M059J (cell line): Measurements from ENCODE around the gene EFCAB8. TPM values are rescaled to one million over a fixed set of nuclear protein-coding genes. Genes with fewer than 3 reads are reported as not detected.
"Not testable (repeated sequence)": the region's sequence is repeated elsewhere in the genome, so short reads cannot be mapped to it uniquely, and the experiment has no call there.

Source experiments
- DNase-seq: peaks from one replicate; pipeline ENCODE4 v3.0.0-alpha.2; 2012; ENCODE audit warnings: low read depth
- total RNA-seq: library from RNA; depleted of rRNA; stranded (reverse); fragments of >200 nt; shearing (Covaris generic); gene quantifications from 2 replicates; pipeline ENCODE4 v1.2.3, GENCODE V29; 2014

EFCAB8 gene
- total RNA-seq, 1 experiment from 2014 or later: not detected

DNA sequence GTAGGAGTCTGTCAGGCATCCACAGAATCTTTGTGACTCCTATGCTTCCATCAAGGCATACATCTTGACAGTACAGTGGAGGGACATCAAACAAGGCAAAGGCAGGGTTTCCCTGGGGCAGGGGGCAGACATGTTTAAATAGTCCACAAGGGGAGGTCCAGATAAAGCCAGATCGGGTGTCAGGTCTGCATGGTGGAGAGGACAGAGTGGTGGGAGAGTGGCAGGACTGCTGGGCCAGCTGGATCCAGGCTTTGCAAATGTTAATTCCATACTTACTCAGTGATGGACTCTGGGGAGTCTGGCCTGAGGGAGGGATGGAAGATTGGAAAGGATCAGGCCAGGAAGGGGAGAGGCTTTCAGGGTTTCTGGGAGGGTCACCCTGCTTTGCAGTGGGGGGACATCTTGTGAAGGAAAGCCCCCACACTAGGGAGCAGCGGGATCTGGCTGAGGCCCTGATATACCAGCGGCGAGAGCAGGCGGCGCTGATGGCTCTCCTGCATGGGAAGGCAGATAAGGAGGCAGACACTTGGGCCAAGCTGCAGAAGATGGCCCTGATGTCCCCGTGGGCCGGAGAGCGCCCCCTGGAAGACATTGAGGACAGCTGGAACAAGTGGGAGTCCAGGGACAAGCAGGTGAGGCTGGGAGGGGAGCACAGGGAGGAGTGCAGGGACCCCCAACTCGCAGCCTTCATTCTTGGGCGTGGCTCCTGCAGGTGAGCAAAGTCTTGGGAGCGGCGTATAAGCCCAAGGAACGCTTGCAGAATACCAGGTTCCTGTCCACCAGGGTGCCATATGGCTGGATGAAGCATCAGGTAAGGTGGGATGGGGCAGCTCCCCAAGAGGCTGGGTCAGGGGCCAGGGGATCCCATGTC is 100.9 kb downstream of the EFCAB8 start:
- no peak for DNase-seq

DNA sequence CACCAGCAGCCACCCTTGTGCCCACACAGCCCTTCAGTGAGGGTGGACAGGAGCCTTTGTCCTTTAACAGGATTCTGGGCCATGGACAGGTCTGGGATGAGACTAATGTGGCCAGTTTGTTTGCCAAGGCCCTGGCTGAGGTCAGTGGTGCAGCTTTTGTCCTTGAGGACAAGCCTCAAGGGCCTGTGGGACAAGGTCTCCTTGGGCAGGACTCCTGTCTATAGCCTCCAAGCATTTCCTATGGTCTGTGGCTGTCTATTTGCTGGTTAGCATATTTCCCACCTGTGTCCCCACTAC is 101.4 kb downstream of the EFCAB8 start:
- no peak for DNase-seq

DNA sequence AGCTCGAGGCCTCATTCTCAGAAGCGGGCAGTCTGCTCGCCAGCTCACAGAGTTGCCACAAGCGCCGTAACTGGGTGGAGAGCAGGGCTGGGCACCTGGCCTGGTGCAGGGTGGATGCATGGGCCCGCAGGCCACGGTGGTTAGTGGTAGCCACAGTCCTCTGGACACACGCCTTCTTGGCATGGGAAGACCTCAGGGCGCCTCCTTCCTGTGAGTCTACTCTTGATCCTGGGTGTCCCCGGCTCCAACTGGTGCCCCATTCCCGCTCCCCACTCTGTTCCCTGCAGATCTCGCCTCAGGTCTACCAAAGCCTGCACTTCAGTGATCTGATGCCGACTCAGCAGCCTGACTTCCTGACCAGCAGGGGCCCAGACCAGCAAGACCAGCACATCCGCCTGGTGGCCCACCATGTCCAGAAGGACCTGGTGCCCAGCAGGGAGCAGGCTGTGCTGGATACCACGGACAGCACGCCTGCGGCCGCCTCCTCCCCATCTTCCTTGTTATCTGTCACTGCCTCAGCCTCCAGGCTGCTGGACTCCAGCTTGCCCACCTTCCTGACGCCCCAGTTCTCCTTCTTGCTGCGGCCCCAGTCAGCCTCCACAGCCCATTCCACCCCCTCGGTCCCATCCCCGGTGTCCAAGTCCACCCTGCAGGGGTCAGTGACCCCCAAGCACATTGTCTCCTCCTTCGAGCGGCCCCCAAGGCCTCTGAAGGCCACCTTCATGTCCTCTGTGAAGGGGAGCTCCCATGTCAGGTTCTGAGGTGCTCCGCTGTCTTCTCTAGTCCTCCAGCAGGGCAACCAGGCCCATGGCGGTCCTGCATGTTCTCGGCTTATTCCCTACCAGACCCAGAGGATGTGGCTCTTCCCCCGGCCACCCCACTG is 102.4 kb downstream of the EFCAB8 start:
- DNase-seq: no peak

DNA sequence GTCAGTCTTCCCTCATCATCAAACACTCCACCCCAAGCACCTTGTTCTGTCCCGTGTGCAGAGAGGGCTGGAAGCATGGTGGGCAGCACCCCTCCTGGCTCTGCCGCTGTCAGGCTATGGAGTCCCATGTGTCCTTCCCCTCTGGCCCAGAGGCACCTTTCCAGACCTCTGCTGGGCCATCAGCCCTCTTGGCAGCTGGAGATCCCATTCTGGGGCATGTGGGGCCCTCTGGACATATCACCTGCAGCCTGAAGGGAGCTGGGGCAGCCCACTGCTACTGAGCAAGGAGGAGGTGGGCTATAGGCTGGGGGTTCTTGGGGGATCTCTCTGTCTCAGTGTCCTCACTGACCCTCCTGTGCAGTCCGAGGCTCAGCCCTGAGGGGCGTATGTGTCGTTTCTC is 103.3 kb downstream of the EFCAB8 start:
- DNase-seq: no peak

DNA sequence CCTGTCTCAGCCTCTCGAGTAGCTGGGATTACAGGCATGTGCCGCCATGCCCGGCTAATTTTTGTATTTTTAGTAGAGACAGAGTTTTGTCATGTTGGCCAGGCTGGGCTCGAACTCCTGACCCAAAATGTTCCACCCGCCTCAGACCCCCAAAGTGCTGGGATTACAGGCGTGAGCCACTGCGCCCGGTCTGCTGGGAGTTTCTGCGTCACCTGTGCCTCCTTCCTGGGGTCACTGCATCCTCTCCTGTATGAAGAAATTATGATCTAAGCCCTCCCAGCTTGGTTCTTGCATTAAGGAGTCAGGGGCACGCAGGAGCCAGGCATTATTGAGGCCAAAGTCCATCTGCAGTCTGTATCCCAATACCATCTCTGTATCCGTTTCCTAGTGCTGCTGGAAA is 103.9 kb downstream of the EFCAB8 start:
- DNase-seq: not testable (repeated sequence)

DNA sequence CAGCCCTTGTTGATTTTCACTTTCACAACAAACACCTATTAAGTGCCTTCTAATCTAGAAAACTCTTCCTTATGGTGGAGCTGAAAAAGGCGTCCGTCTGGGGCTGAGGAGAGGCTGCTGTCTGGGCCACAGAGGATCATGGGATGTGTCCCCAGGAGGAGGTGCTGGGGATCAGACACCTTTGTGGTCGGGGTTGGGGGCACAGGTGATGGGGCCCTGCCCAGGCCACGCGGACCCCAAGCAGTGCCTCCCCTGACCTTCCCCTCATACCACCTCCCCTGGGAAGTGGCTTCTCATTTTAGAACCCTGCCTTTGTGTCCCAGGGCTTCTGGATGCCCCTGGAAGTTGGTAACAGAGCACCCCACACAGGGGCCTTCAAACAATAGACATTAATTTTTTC is 104.5 kb downstream of the EFCAB8 start:
- no peak for DNase-seq

DNA sequence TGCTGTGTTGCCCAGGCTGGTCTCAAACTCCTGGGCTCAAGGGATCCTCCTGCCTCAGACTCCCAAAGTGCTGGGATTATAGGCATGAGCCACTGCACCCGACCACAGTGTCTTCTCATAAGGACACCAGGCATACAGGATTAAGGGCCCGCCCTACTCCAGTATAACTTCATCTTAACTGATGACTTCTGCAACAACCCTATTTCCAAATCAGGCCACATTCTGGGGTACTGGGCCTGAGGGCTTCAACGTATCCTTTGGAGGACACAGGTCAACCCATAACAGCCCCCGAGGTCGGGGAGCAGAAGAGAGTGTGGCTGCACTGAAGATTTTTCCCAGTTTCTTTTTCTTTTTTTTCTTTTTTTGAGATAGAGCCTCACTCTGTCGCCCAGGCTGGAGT is 105.9 kb downstream of the EFCAB8 start:
- DNase-seq: no peak

DNA sequence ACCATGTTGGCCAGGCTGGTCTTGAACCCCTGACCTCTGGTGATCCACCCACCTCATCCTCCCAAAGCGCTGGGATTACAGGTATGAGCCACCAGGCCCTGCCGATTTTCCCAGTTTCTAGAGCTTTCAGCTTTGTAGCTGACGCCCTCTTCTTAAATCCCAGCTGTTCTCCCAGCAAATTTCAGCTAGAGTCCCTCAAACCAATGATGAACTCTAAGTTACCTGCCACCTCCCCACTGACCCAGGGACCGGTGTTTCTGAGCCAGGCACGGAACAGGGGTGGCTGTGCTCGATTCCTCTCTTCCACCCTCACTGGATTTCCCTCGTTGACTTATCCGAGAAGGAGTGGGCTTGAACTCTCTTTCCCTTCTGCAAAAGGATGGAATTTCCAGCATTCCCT is 106.4 kb downstream of the EFCAB8 start:
- DNase-seq: no peak

DNA sequence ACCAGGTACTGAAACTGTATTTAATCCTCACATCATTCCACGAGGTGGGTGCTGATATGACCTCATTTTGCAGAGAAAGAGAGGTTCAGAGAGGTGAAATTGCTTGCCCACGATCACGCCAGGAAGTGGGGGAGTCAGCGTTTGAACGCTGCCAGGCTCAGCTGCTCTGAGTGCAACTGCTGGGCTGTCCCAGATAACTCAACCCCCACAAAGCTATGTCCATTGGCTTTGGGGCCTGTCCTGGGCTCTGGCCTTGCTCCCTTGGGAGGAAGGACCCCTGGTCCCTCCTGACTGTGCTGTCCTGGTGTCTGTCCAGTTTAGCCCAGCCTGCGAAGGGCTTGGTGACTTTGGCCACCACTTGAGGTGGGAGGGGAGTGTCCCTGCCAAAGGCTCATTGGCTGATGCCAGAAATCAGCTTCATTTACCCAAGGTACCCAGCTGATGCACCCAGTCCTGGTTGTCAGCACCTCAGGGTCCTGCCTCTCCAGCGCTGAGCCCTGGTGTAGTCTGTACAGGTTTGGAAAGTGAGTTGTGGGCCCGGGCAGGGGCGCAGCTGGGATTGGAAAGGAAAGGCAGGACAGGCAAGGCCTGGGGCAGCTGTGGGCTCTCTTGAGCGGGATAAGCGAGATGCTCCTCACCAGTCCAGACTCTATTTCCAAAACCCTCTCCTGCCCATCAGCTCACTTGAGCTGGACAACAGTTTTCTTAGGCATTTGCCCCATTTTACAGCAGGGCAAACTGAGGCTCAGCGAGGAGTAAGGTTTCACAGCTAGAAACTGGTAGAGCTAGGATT is 107.1 kb downstream of the EFCAB8 start:
- no peak for DNase-seq

DNA sequence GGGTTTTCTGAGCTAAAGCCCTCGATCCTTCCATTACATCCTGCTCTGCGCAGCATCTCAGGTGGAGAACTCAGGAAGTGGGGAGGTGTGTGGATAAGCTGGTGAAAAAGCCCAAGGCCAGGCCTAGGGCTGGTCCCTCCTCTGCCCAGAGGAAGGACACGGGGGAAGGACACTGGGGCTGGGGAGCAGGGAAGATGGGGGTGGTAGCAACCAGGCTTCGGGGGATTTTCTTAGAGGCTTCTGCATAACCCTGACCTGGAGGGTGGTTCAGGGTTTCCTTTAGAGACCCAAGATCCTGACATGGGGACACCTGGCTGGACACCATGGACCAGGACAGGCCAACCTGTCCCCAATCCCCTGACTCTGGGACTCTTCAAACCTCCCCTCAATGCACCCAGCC is 107.7 kb downstream of the EFCAB8 start:
- no peak for DNase-seq

DNA sequence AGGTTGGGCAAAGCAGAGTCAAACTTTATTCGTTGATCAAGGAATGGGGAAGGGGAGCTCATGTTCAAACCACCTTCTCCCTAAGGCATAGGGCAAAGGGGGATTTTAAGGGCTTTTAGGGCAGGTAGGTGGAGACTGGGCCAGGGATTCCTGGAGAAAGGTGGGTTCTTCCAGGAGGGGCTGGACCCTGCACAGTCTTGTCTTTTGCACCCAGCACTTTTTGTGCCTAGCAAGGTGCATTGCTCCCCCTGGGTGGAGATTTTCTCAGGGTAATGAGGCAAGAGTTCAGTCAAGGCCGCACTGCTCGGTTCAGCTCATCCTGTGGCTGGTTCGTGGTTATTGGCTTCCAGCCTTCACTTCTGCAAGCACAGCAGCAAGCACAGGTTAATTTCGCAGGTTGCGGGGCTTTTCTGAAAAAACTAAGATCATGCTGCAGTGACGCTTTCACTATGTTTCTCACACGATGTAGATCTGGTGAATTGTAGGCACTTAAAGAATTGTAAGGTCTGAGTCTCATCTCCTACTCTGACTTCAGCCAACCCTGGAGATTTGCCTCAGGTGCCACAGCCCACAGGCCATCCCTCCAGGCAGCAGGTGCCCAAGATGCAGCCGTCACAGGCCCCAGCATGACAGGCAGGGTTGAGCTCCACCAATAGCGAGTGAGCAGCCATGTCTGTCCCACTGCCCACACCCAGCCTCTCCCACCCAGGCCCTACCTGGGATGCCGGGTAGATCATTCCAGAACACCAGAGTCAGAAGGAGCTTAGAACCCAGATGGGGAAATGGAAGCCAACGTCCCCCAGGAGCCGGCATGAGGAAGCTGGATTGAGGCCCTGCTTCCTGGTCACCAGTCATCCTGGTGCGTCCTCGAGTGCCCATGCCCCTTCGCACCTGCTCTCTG is 108.4 kb downstream of the EFCAB8 start:
- no peak for DNase-seq

DNA sequence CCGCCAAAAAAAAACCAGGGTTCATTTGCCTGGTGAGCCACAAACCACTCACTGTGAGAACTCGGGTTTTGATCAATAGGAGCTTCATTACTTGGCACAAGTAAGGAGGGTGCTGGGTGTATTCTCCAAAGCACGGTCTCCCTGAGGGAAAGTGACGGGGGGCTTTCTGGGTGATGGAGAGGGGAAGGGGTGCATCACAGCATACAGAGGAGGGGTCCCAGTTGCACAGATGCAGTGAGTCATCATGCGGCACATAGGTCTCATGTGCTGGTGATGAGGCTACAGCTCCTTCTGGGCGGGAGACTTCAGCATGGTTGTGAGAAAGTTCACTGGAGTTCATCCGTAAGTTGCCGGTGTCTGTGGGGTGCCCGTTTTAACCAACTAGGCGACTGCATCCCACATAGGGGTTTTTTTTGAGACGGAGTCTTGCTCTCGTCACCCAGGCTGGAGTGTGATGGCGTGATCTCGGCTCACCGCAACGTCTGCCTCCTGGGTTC is 109.3 kb downstream of the EFCAB8 start:
- DNase-seq: no peak

DNA sequence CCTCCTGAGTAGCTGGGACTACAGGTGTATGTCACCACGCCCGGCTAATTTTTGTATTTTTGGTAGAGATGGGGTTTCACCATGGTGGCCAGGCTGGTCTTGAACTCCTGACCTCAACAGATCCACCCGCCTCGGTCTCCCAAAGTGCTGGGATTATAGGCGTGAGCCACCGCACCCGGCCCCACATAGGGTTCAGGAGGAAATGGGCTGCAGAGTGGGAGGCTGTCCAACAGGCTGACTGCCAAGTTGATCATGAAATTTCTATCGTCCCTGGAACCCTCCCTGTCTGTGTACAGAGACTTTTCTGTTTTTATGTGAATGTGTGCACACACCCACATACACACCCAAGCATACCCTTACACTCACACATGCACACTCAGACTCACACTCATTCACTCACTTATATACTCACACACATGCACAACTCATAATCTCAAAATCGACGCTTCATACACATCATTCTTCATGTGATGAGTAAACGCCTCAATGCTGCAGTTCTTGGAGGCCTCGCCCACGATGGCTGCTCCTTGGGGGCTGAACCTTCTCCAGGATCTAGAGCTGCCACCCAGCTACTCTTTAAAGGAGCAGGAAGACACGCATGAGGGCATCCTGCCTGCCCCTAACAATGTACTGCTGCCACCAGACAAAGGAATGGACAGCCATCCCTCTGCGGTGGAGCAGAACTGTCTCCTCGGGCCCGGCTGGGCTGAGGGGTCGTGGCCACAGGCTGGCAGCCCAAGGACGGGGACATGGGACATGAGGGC is 109.9 kb downstream of the EFCAB8 start:
- no peak for DNase-seq

DNA sequence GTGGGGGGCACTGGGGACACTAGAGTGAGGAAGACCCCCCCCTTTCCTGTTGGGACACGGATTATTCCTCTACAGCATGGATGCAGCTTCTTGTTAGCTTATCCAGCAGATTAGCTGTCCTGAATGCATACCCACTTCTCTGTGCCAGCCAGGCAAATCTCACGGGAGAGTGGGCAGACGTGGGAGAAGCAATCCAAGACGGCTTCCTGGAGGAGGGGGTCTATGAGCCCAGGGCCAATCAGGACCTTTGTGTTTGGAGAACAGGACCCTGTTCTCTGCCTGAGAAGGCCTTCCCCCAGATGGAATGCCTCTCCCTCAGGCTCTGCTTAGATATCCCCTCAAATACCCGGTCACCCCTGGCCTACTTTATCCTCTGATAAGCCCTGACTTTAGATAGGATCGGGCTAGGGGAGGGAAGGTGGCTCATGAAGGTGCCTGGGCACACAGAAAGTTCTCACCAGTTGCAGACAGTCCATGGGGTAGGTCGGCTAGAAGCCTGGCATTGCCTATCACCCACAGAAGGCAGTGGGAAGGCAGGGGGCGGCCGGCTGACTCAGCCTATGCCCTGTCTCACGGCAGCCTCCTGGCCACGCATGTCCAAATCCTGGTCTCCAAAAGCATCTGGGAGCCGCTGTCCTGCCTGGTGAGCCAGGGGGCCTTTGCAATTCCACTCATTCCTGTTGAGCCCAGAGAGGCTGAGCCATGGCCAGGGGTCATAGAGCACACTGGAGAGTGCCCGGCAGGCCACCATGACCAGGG is 110.8 kb downstream of the EFCAB8 start:
- DNase-seq: no peak

DNA sequence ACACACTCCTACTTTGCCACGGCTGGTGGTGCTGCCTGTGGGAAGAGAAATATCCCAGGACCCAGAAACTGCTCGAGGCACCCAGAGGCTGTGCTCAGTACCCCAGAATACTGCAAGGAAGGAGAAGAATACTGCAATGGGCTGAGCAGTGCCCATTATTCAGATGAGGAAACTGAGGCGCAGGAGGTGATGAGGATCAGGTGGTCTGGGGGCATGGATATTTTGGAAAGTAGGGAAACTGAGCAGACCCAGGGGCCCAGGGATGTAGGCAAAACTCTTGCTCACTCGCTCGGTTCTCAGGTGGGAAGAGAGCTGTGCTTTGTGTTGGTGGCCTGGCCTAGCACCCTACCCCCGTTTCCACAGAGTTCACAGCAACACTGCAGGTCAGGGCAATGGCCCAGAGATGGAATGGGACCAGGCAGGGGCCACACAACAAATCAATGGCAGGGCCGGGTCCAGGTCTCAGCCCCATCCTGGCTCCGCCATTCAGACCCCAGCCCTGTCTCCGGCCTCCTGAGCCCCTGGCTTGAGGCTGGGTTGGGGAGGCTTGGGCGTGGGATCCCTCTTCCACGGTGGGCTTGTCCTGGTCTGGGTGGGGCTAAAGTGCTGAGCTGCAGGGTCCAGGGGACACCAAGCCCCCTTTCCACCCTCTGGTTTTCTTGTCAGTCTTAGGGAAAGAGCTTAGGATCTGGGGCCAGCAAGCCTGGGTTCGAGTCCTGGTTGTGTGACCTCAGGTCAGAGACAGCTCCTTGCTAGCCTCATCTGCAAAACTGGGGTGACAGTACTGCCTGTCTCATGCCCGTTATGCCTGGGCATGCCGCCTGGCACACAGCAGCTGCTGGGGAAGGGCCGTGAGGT is 111.6 kb downstream of the EFCAB8 start:
- no peak for DNase-seq

DNA sequence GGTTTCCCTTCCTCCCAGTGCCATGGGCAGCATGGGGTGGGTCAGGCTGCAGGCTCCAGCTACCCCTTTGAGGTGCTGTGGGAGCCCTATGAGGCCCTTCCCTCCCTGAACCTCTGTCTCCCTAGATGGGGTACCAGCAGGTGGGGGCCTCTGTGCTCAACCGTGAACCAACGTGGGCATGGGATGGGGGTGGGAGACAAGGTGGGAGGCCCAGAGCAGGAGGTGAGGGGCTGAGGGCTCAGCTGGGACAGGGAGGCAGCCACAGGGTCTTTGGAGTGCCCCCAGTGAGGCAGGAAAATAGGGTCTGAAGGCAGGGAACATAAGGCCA is 112.2 kb downstream of the EFCAB8 start:
- DNase-seq: no peak

DNA sequence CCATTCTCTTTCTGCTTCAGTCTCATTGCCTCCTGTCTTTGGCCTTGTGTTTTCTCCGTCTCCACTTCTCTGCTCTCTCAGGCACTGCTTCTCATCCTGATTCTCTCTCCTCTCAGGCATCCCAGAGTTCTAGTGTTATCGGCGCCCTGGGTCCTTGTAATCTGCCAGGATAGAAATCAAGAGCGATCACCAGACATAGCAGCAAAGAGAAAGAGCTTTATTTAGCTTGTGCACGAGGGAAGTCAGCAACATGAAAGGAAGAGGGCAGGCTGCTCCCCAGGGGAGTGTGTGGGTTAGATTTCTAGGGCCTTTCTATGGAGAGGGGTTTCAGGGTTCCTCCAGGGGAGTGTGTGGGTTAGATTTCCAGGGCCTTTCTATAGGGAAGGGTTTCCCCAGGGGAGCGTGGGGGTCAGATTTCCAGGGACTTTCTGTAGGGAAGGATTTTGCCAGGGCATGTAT is 113.0 kb downstream of the EFCAB8 start:
- no peak for DNase-seq
